HG02610 (cell line): ENCODE results near the gene OVOL3.
"Not testable (repeated sequence)": the region's sequence is repeated elsewhere in the genome, so short reads cannot be mapped to it uniquely, and the experiment has no call there.

ENCODE experiments used
- ATAC-seq: cut with Tn5 transposase; IDR thresholded peaks from one replicate; pipeline ENCODE4 v1.9.1; 2021; ENCODE audit warnings: mild to moderate bottlenecking, moderate library complexity; ENCODE audit not compliant: unreplicated experiment

The OVOL3 gene

GRCh38 chr19:36110487-36111199 lies at the start of gene OVOL3:
TSS of gene OVOL3 (plus strand) at chr19:36111143. CDS start at chr19:36111203, 60 bp downstream.
- no peak for ATAC-seq

GRCh38 chr19:36061367-36061766 lies 49.6 kb upstream of the OVOL3 start:
- ATAC-seq, result no peak

GRCh38 chr19:36064826-36065225 lies 46.1 kb upstream of the OVOL3 start:
- ATAC-seq, result no peak

GRCh38 chr19:36067681-36068080 lies 43.3 kb upstream of the OVOL3 start:
- ATAC-seq, result no peak

DNA sequence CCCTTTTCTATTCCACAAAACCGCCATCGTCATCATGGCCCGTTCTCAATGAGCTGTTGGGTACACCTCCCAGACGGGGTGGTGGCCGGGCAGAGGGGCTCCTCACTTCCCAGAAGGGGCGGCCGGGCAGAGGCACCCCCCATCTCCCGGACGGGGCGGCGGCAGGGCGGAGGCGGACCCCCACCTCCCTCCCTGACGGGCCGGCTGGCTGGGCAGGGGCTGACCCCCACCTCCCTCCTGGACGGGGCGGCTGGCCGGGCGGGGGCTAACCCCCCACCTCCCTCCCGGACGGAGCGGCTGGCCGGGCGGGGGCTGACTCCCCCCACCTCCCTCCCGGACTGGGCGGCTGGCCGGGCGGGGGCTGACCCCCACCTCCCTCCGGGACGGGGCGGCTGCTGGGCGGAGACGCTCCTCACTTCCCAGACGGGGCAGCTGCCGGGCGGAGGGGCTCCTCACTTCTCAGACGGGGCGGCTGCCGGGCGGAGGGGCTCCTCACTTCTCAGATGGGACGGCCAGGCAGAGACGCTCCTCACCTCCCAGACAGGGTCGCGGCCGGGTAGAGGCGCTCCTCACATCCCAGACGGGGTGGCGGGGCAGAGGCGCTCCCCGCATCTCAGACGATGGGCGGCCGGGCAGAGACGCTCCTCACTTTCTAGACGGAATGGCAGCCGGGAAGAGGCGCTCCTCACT lies 42.0 kb upstream of the OVOL3 start:
- ATAC-seq, result not testable (repeated sequence)

- no peak for ATAC-seq
Measured at GRCh38 chr19:36072081-36072480, 38.9 kb upstream of the OVOL3 start.

DNA sequence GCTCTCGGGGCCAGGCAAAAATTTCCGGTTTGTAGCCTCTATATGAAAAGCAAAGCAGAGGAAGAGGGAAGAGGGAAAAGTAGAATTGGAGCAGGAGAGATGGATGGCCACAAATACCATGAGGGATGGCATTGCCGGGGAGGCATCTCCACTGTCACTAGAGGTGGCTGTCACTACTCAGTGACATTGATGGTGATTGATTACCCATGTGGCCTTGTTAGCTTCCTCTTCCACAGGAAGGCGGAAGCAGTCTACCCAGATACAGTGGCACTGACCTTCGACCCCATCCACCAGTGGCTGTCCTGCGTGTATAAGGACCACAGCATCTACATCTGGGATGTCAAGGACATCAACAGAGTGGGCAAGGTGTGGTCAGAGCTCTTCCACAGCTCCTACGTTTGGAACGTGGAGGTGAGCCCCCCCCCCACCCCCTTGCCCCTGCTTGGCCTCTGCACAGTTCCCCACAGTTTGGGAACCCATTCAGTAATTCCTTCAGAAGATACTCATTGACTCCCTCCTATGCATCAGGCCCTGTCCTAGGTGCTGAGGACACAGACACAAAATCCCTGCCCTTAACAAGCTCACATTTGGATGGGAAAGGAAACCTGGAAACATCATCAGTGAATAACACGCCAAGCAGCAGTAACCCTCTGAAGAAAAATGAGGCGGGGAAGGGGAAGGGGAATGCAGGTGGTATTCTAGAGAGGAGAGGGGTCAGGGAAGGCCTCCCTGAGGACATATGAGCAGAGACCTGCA lies 37.6 kb upstream of the OVOL3 start:
- ATAC-seq, result no peak

DNA sequence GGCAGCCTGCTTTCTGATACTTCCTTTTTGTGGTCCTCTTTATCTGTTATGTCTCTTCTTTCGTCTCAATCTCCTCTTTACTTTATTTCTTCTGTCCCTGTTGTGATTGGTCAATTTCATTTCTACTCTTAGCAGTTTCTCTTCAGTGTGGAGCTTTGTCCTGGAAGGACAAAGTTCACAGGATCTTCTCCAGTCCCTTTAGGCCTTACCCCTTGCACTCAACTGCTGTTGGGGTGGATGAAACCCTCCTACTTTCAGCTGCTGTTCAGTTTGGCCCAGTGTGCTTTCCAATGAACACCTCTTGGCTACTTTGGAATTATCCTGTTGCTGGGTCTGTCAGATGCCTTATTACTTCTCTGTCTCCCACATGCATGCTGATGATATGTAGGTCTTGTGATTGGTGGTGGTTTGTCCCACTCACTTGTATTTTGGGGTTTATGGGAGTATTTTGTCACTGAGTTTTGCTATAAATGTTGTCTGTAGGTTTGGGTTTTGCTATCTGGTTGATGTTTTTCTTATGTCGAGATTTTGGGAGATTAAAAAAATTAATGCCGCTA lies 31.5 kb upstream of the OVOL3 start:
- ATAC-seq, result no peak

- no peak for ATAC-seq
Measured at GRCh38 chr19:36081385-36081784, 29.6 kb upstream of the OVOL3 start.

DNA sequence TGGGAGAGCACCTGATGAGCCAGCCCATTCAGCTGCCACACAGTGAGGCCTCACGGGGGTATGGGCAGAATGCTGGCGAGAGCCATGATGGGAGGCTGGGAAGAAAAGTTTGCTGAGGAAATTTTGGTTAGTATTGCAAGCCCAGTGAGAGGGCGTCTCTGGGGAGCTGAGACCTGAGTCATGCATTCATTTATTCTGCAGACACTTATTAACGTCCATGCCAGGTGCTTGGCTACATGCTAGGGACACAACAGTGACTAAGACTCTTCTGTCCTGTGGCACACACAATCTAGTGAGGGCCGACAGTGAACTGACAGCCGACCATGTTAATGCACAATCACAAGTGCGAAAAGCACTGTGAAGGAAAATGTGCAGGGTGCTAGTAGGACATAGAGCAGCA lies 29.0 kb upstream of the OVOL3 start:
- no peak for ATAC-seq

GRCh38 chr19:36082916-36083315 lies 28.0 kb upstream of the OVOL3 start:
- ATAC-seq, result no peak

- ATAC-seq, result no peak
Measured at GRCh38 chr19:36084231-36085009, 26.5 kb upstream of the OVOL3 start.

GRCh38 chr19:36086326-36086725 lies 24.6 kb upstream of the OVOL3 start:
- no peak for ATAC-seq

DNA sequence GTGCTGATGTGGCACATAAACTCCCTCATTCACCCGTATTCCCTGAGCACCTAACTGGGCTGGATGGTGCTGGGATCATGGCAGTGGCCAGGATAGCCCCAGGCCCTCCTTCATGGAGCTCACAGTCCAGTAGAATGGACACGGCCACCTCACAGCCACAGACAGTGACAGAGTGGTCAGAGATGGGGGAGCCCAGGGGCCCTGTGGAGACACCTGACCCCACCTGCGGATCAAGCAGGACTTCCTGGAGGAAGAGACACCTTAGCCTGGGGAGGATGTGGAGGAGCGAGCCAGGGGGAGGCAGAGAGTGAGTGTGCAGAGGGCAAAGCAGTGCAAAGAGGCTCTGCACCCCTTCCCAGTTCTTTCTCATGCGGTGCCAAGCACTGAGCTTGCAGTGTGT lies 21.1 kb upstream of the OVOL3 start:
- no peak for ATAC-seq

GRCh38 chr19:36090910-36091695 lies 19.8 kb upstream of the OVOL3 start:
- no peak for ATAC-seq

DNA sequence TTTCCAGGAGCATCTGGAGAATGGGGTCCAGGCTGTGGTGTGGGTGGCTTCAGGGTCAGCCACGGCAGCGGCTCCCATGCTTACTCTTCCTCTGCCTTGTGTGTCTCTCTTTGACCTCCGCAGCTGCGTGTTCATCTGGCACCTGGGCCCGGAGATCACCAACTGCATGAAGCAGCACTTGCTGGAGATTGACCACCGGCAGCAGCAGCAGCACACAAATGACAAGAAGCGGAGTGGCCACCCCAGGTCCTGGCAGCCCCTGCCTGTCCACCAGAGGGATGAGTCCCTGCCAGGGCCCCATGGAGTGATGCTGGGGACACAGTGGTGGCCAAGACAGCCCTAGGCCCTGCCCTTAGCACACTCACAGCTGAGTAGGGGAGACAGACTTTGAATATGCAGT lies 18.4 kb upstream of the OVOL3 start:
- no peak for ATAC-seq

GRCh38 chr19:36093146-36093662 lies 17.7 kb upstream of the OVOL3 start:
- no peak for ATAC-seq

- ATAC-seq, result no peak
Measured at GRCh38 chr19:36093687-36094086, 17.3 kb upstream of the OVOL3 start.

DNA sequence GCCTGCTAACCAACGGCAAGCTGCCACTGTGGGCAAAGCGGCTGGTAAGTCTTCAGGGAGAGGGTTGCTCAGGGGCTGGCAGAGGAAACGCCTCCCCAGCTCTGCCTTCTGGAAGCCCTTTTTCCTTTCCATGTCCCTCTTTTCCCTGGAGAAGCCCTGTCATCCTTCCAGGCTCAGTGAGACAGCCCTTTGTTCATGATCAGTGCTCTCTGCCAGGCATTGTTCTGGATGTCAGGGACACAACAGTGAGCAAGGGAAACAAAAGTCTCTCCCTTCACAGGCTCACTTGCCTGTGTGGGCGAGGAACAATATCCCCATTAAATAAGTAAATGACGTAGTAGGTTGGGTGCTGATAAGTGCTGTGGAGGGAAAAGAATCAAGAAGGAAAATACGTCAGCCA lies 13.9 kb upstream of the OVOL3 start:
- ATAC-seq, result no peak
